MG63 (cell line): Measurements from ENCODE around the gene PTPRD. TPM values are rescaled to one million over a fixed set of nuclear protein-coding genes. Genes with fewer than 3 reads are reported as not detected.

ENCODE experiments used
- DNase-seq: peaks from one replicate; pipeline ENCODE4 v3.0.0-alpha.2; 2020
- H3K27me3 ChIP-seq: fragments of 250-450 bp; sonication (Bioruptor Pico); 2 replicates; pipeline ENCODE4 v1.5.1; 2020; ENCODE audit warnings: mild to moderate bottlenecking, moderate library complexity
- H3K36me3 ChIP-seq: fragments of 250-450 bp; sonication (Bioruptor Pico); 2 replicates; pipeline ENCODE4 v1.5.1; 2020; ENCODE audit warnings: mild to moderate bottlenecking, moderate library complexity
- H3K4me3 ChIP-seq: fragments of 250-450 bp; sonication (Bioruptor Pico); 2 replicates; pipeline ENCODE4 v1.5.1; 2020; ENCODE audit warnings: mild to moderate bottlenecking, moderate library complexity
- H3K9me3 ChIP-seq: fragments of 250-450 bp; sonication (Bioruptor Pico); 2 replicates; pipeline ENCODE4 v1.5.1; 2020; ENCODE audit warnings: mild to moderate bottlenecking, moderate library complexity
- total RNA-seq: library from RNA; depleted of rRNA; stranded (reverse); fragments of >200 nt; shearing (Covaris generic); gene quantifications from 2 replicates; pipeline ENCODE4 v1.2.3, GENCODE V29; 2014; ENCODE audit warnings: low replicate concordance

Gene PTPRD
- total RNA-seq, 1 experiment from 2014 or later = not detected

GRCh38 chr9:8627976-8628679, 1984.7 kb downstream of the PTPRD start:
- no peaks in the 10 kb centered on the region for H3K27me3 ChIP-seq
- no peak for DNase-seq
- no peak overlapping the region for H3K4me3 ChIP-seq

GRCh38 chr9:8622871-8623270, 1989.9 kb downstream of the PTPRD start:
- H3K36me3 ChIP-seq = no peaks in the 10 kb centered on the region
- no peak for DNase-seq
- no peaks in the 10 kb centered on the region for H3K9me3 ChIP-seq
- no peaks in the 10 kb centered on the region for H3K27me3 ChIP-seq
- H3K4me3 ChIP-seq = no peak overlapping the region

More at GRCh38 chr9:8627976-8628679, 1984.7 kb downstream of the PTPRD start:
- Histone ChIP-seq H3K9me3 (no peaks in the 10 kb centered on the region), H3K36me3 (no peaks in the 10 kb centered on the region)

- Histone ChIP-seq H3K27me3 (no peaks in the 10 kb centered on the region), H3K9me3 (no peaks in the 10 kb centered on the region), H3K36me3 (no peaks in the 10 kb centered on the region), H3K4me3 (no peak overlapping the region)
- DNase-seq = no peak
These were observed 1990.5 kb downstream of the PTPRD start for GRCh38 chr9:8622222-8622802.

- no peaks in the 10 kb centered on the region for H3K36me3 ChIP-seq
- H3K9me3 ChIP-seq = no peaks in the 10 kb centered on the region
- H3K4me3 ChIP-seq = no peak overlapping the region
- no peaks in the 10 kb centered on the region for H3K27me3 ChIP-seq
- no peak for DNase-seq
These were observed 1991.4 kb downstream of the PTPRD start for GRCh38 chr9:8621416-8621815.

GRCh38 chr9:8616414-8616813, 1996.4 kb downstream of the PTPRD start:
- Histone ChIP-seq H3K27me3 (no peaks in the 10 kb centered on the region), H3K36me3 (no peaks in the 10 kb centered on the region), H3K4me3 (no peak overlapping the region), H3K9me3 (no peaks in the 10 kb centered on the region)
- DNase-seq = no peak

- H3K4me3 ChIP-seq = no peak overlapping the region
- H3K36me3 ChIP-seq = no peaks in the 10 kb centered on the region
- DNase-seq = no peak
These were observed 1997.8 kb downstream of the PTPRD start for GRCh38 chr9:8614926-8615440.

GRCh38 chr9:8613346-8613825, 1999.4 kb downstream of the PTPRD start:
- H3K9me3 ChIP-seq = no peaks in the 10 kb centered on the region
- no peak for DNase-seq
- no peaks in the 10 kb centered on the region for H3K36me3 ChIP-seq
- no peak overlapping the region for H3K4me3 ChIP-seq
- no peaks in the 10 kb centered on the region for H3K27me3 ChIP-seq

More at GRCh38 chr9:8614926-8615440, 1997.8 kb downstream of the PTPRD start:
- Histone ChIP-seq H3K9me3 (no peaks in the 10 kb centered on the region), H3K27me3 (no peaks in the 10 kb centered on the region)

- DNase-seq = no peak
- Histone ChIP-seq H3K4me3 (no peak overlapping the region), H3K27me3 (no peaks in the 10 kb centered on the region), H3K9me3 (no peaks in the 10 kb centered on the region), H3K36me3 (no peaks in the 10 kb centered on the region)
These were observed 2001.6 kb downstream of the PTPRD start for GRCh38 chr9:8611153-8611552.

- Histone ChIP-seq H3K36me3 (no peaks in the 10 kb centered on the region), H3K9me3 (no peaks in the 10 kb centered on the region), H3K4me3 (no peak overlapping the region), H3K27me3 (no peaks in the 10 kb centered on the region)
- no peak for DNase-seq
These were observed 2002.5 kb downstream of the PTPRD start for GRCh38 chr9:8610256-8610655.

- H3K4me3 ChIP-seq = no peak overlapping the region
- no peaks in the 10 kb centered on the region for H3K9me3 ChIP-seq
- no peaks in the 10 kb centered on the region for H3K36me3 ChIP-seq
- no peaks in the 10 kb centered on the region for H3K27me3 ChIP-seq
- DNase-seq = no peak
These were observed 2007.7 kb downstream of the PTPRD start for GRCh38 chr9:8605096-8605495.

- no peaks in the 10 kb centered on the region for H3K36me3 ChIP-seq
- H3K4me3 ChIP-seq = no peak overlapping the region
- no peaks in the 10 kb centered on the region for H3K9me3 ChIP-seq
- no peak for DNase-seq
- H3K27me3 ChIP-seq = no peaks in the 10 kb centered on the region
These were observed 2008.6 kb downstream of the PTPRD start for GRCh38 chr9:8604201-8604600.

GRCh38 chr9:8600914-8601680, 2011.7 kb downstream of the PTPRD start:
- Histone ChIP-seq H3K4me3 (no peak overlapping the region), H3K27me3 (no peaks in the 10 kb centered on the region), H3K9me3 (no peaks in the 10 kb centered on the region), H3K36me3 (no peaks in the 10 kb centered on the region)
- no peak for DNase-seq

GRCh38 chr9:8599937-8600336, 2012.9 kb downstream of the PTPRD start:
- H3K27me3 ChIP-seq = no peaks in the 10 kb centered on the region
- H3K4me3 ChIP-seq = no peak overlapping the region
- H3K9me3 ChIP-seq = no peaks in the 10 kb centered on the region
- H3K36me3 ChIP-seq = no peaks in the 10 kb centered on the region
- DNase-seq = no peak

- Histone ChIP-seq H3K9me3 (no peaks in the 10 kb centered on the region), H3K36me3 (no peaks in the 10 kb centered on the region), H3K27me3 (no peaks in the 10 kb centered on the region), H3K4me3 (no peak overlapping the region)
- DNase-seq = no peak
These were observed 2023.3 kb downstream of the PTPRD start for GRCh38 chr9:8589476-8589875.

GRCh38 chr9:8585036-8585435, 2027.8 kb downstream of the PTPRD start:
- DNase-seq = no peak
- Histone ChIP-seq H3K27me3 (no peaks in the 10 kb centered on the region), H3K36me3 (no peaks in the 10 kb centered on the region), H3K4me3 (no peak overlapping the region), H3K9me3 (no peaks in the 10 kb centered on the region)

- H3K27me3 ChIP-seq = no peaks in the 10 kb centered on the region
- DNase-seq = no peak
- H3K4me3 ChIP-seq = no peak overlapping the region
- H3K36me3 ChIP-seq = no peaks in the 10 kb centered on the region
- H3K9me3 ChIP-seq = no peaks in the 10 kb centered on the region
These were observed 2033.1 kb downstream of the PTPRD start for GRCh38 chr9:8579661-8580060.

GRCh38 chr9:8576741-8577140, 2036.1 kb downstream of the PTPRD start:
- Histone ChIP-seq H3K36me3 (no peaks in the 10 kb centered on the region), H3K27me3 (no peaks in the 10 kb centered on the region), H3K4me3 (no peak overlapping the region), H3K9me3 (no peaks in the 10 kb centered on the region)
- DNase-seq = no peak
